Activated T-helper 1 cell treated with anti-CD3 and anti-CD28 coated beads, Interleukin-2, amount 50 U/mL, for 16 hours (primary cell): ENCODE data around the gene TBX4.

Source experiments
- DNase-seq, 2 donors: peaks; one replicate each; pipeline ENCODE4 v3.0.0-alpha.2; 2020; ENCODE audit warnings: low read depth in 1 of 2, low spot score in 1 of 2

The TBX4 gene

DNA sequence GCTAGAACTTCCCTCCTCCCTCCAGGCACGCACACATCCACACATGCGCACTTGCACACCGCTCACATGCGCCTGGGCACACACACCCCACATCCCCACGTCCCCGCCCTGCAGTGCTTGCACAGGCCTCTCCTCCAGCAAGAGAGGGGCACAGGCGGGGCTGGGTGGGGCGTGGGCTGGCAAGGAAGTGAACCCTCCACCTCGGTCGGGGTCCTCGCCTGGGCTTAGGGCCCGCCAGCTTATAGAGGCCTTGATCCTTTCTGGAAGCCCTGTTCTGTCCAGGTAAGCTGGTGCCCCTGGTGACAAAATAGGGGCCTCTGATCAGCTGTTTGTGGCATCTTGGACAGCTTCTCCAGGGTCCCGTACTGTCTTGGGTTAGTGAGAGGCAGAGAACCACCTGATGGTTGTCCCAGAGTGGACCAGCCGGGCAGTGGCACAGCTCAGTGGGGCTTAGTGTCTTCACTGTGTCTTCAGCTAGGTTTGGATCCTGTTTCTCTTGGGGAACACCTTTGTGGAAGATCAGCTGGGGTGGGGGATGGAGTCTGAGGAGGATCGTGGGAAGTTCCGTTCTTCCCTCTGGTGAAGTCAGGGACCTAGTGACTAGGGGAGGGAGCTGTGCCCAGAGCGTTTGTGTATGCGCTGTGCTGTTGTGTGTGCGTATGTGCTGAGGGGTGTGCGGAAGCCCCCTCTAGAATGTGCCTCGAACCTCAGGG, 12.1 kb downstream of the TBX4 start:
- DNase-seq, result no peak

DNA sequence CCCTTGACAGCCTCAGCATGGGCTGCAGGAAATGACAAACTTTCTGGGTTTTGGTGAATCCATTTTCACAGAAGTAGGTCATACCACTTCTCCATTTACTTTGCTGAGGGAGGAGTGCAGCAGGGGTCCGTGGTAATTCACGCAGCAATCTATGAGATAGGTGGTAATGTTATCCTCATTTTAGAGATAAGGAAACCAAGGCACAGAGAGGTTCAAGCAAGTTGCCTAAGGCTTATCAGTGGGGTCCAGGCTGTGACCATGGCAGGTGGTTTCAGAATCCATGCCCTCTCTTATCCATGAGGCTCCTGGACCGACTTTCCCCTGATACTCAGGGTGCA, 12.6 kb downstream of the TBX4 start:
- DNase-seq, result no peak

GRCh38 chr17:61465550-61466237, 13.5 kb downstream of the TBX4 start:
- DNase-seq, result no peak

DNA sequence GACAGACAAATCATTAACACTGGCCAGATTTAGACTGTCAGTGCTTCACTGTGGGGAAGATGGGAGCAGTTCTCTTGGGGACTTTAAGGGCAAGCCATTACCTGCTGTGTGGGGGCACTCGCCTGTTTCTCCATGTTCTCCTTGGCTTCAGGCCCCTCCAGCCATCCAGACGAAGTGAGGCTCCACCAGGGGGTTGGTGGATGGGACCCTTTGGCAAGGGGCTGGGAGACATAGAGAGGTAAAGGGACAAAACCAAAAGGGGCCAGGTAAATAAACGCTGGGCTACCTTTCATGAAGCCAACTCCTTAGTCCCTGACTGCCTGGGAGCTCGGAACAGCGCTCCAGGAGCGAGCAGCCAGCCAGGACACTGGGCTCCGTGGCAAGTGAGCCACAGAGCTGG, 14.0 kb downstream of the TBX4 start:
- DNase-seq, result no peak

- no peak for DNase-seq
These were observed 15.4 kb downstream of the TBX4 start for GRCh38 chr17:61467416-61468262.

DNA sequence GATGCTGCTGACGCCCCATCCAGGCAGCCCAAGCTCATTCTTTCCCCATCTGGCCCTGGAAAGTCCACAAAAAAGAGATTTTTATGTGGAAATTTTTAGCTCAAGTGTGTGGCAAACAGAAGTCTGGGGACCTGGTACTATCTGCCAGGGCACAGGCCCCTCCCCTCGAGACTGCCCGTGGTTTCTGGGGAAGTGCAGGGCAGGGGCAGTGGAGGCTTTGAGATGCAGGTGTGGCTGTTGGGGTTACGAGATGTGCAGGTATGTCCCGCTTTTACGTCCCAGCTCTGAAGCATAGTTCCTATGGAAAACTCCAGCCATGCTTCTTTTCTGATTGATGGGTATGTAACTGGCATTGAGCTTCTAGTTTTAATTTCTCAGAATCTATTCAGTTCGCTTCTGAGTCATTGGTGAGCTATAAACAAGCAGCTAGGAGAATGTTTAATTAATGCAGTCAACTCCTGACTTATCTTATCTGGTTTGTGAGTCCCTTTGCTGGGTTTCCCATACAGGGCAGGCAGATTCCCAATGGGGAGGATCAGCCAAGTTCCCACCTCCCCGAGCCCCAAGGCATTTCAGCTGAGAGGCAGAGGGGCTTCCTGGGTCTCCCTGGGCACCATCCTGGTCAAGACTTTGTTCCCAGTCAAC, 16.2 kb downstream of the TBX4 start:
- DNase-seq, result no peak

DNA sequence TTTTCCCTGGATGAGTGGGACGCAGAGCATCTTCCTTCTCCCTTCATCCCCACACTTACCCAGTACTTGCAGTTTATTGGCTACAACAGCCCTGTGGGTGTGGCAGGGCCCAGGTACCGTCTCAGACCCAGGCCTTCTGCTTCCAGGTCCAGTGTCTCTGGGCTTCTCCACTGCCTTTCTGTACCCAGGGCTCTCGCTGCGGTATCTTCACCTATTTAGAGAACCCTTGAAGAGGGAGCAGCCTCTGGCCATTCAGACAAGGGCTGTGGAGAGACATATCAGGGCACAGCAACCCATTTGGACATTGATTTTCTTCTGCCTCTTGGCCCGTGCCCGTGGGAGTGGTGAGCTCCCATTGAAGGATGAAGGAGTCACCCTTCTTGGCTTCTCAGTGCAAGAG, 17.3 kb downstream of the TBX4 start:
- no peak for DNase-seq

DNA sequence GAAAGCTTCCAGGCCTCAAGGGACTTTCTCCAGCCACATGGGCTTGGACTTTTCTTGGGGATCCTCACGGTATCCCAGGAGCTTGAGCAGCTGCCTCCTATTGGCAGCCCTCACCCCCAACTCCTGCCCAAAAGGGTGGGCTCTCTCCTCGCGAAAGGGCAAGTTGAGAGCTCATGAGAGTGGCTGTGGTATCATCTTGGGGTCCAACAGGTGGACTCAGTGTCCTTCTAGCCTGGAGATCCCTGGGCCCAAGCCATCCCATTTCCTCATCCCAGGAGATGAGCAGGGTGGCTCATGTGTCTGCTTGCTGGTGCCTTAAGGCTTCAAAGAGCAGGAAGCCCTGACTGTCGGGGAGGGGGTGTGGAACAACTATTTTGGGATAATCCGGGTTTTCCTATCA, 17.7 kb downstream of the TBX4 start:
- DNase-seq, result no peak

GRCh38 chr17:61470530-61471136, 18.4 kb downstream of the TBX4 start:
- DNase-seq, result no peak

DNA sequence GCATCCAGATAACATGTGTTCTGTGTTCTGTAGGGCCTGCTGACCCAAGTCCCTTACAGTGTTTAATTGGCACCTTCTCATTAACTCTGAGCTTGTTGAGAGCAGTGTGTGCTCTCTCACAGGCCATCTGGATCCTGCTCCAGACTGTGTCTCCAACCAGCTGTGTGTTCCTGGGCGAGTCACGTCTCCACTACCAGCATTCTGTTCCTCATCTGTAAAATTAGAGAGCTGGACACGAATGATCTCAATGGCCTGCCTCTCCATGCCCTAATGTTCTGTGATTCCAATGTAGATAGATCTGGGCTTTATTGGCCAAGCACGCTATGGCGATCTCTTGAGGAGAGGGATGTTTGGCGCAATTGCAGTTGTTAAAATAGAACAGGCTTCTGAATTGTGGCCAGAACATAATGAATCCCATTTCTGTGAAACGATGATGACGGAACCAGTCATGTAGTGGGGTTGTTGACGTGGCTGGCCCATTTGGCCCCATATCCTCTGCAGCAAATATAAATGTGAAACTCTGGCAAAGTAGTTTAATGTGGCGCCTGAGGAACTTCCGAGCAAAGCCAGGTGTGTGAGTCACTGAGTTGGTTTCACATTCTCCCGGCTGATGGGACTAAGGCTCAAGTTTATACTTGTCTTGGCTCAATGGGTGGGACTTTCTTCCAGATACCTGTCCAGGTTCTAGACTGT, 22.2 kb downstream of the TBX4 start:
- DNase-seq, result no peak

DNA sequence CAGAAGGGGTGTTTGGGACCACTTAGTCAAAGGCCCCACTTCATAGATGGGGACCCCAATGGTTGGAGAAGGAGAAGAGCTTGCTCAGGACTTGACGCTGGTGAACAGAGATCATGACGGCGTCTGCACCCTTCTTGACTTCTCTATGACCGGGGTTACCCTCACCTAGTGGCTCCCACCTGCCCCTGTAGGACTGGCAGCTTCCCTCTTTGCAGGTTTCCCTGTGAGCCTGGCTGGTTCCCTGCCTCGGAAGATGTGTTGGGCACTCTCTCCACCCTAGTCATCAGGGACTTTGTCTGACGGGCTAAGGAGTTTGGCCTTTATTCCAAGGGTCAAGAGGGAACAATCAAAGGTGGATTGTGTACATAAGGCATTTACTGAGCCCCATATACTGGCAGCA, 22.7 kb downstream of the TBX4 start:
- DNase-seq, result no peak

DNA sequence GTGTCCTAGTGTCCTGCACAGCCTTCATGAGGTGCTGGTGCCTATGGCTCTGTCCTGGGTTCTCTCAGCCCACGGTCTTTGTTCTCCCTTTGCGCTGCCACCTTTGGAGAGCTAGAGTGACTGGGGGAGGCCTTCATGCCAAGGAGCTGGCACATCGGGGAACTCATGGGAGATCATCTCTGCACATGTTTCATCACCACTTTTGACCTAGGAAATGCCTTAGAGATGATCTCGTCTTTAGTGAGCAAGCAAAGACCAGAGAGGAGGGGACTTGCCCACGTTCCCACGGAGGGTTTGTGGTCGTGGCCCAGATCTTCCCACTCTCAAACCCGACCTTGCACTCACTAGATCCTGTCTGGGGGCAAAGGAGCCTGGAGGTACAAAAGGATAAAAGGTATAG, 23.5 kb downstream of the TBX4 start:
- no peak for DNase-seq

GRCh38 chr17:61476476-61477203, 24.4 kb downstream of the TBX4 start:
- no peak for DNase-seq

- no peak for DNase-seq
These were observed 25.1 kb downstream of the TBX4 start for GRCh38 chr17:61477204-61477834.

DNA sequence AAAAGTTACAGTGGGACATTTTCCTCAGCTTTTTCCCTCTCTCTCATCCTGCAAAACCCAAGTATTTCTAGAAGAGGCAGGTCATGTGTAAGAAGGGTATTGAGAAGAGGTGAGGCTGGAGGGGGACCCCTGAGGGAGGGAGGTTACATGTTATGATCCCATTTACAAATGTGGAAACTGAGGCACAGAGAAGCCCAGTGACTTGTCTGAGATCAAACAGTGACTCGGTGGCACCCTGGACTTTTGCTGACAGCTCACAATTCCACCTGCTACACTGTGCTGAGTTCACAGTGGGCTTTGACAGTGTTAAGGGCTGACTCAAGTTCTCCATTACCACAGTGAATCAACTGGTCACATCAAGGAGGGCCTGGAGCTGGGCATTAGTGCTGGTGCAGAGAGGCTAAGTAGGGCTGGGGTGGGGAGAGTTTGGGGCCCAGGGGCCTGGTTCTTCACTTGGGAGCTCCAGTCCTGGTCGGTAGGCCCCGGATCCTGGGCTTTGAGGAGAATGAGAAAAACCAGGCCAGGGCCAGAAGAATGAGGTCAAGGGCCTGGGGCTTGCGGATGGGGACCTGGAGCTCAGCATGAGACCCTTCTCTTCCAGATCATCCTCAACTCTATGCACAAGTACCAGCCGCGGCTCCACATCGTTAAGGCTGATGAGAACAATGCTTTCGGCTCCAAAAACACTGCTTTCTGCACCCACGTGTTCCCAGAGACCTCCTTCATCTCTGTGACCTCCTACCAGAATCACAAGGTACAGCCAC, 26.0 kb downstream of the TBX4 start:
- DNase-seq, result no peak

DNA sequence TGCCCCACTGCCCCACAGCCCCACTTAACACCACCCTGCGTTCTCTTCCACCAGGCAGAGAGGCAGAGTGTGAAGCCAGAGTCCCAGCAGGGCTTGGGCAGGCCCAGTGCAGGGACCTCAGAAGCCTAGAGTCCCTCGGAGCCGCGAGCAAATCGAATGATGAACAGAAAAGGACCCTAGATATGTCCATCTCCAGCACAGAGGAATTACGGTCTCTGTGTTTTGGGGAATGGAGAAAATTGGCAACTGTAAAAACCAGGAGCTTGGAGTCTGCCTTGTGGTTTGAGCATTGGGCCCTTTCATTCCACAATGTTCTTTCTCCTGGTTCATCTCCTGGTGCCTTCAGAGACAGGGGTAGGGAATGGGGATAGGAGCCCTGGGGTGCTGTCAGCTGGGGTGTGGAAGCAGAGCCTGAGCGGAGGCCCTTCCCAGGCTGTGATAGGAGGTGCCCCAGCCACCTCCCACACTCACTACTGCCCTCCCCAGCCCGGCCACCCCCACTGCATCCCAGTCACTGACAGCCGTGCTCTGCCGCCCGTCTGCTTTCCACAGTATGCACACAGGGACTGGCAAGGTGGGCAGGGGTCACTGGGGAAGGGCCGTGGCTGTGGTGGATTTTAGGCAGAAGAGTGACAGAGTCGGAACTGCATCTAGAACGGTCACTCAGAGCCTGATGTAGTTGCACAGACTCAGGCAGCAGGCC, 26.7 kb downstream of the TBX4 start:
- DNase-seq, result no peak

DNA sequence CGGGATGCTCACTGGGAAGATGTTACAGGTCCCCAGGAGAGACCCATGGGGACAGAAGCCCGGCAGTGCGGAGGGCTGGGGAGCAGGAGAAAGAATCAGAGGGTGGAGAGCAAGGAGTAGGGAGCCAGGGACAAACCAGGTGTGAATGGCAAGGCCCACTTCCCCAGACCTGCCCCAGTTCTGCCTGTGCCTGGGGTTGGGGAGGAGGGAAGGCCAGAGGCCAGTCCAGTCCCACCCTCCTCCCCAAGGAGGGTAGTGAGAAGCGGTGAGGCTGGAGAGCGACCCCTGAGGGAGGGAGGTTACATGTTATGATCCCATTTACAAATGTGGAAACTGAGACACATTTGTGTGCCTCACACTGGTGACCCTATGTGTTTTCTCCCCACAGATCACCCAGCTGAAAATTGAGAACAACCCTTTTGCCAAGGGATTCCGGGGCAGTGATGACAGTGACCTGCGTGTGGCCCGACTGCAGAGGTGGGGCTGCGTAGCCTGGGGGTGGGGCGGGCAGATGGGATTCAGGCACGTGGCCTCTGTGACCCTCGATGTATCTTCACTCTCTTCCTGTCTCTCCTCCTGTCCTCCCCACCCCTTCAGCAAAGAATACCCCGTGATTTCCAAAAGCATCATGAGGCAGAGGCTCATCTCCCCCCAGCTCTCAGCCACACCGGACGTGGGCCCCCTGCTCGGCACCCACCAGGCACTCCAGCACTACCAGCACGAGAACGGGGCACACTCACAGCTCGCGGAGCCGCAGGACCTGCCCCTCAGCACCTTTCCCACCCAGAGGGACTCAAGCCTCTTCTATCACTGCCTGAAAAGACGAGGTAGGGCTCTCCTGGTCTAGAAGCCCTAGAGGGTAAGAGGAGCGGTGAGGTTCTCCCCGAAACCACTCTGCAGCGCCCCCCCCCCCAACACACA, 27.5 kb downstream of the TBX4 start:
- no peak for DNase-seq
